ENCODE results near the gene USP12.
"Not testable (repeated sequence)": the region's sequence is repeated elsewhere in the genome, so short reads cannot be mapped to it uniquely, and the experiment has no call there.

USP12 gene

DNA sequence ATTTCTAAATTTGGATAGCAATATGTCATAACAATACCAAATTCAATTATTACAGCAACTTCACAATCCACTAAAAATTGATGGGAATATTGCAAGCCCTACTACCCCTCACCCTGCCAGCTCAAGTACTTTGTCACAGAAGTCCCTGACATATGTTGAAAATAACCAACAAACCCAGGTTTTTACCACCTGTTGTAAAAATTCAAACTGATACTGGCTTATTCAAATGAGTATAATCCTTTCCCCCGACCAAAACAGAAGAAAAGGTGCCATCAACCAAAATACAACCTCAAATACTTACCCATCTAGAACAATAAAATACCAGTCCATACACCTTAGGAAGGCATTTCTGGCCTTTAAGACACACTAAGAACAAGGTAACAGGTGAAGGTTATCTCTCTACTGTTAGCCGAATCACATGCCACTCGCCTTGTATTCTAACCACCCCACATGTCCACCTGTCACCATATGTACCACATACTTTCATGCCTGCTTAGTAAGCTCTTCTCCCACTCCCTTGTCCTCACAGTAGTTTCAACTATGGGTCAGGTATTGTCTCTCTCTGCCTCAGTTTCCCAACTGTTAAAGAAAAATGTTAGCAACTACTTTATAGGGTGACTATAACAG lies 53.1 kb downstream of the USP12 start:
- no peak for DNase-seq

- no peak for DNase-seq
Observed at GRCh38 chr13:27117952-27118351, 53.7 kb downstream of the USP12 start.

- no peak for DNase-seq
Observed at GRCh38 chr13:27117158-27117557, 54.5 kb downstream of the USP12 start.

DNA sequence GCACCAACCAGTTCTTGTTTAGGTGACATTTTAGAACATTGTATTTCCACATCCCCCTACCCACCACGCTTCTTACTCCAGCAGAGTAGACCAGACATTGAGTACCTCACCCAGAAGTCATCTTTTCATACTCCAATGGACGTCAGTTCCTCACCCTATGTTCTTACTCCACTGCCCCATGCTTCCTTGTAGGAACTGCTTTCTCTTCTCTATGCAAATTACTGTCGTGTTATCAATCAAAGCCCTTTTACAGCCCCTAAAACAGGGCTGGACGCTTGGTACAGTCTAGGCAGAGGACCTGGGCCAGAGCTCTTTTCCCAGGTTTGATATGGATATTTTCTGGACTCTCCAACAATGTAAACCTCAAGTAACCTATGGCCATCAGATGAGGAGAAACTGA lies 58.2 kb downstream of the USP12 start:
- no peak for DNase-seq

DNA sequence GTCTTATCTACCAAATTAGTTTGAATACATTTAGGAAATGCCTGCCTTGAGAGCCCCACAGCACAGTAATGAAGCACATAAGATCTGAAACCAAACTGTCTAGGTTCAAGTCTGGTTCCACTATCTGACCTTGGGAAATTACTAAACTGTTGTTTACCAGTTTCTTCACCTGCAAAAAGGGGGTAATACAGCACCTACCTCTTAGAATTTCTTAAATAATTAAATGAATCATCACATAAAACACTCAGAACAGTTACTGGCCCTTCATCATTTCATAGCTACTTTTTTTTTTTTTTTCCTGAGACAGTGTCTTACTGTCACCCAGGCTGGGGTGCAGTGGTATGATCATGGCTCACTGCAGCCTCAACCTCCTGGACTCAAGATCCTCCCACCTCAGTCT lies 59.6 kb downstream of the USP12 start:
- DNase-seq, result no peak

GRCh38 chr13:27110056-27110746 lies 61.4 kb downstream of the USP12 start:
- DNase-seq, result no peak

DNA sequence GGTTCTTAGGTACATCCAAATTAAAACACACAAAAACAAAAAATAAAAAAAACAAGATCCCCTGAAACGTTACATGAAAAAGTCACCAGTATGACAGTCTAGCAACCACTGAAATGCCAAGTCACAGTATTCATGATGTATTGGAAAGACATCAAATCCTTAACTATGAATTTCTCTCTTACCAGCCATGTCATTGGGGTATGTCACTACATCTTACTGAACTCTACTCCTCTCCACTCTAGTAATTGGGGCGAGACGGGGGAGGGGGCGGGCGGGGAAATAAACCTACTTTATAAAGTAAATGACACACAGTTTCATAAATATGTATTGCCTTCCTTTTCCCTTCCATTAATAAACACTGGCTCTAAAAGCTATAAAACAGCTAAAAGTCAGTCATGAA lies 65.5 kb downstream of the USP12 start:
- DNase-seq, result no peak

- DNase-seq, result no peak
Observed at GRCh38 chr13:27104606-27105005, 67.0 kb downstream of the USP12 start.

- no peak for DNase-seq
Observed at GRCh38 chr13:27101847-27102246, 69.8 kb downstream of the USP12 start.

- DNase-seq, result no peak
Observed at GRCh38 chr13:27101289-27101688, 70.3 kb downstream of the USP12 start.

- DNase-seq, result no peak
Observed at GRCh38 chr13:27097691-27098090, 73.9 kb downstream of the USP12 start.

DNA sequence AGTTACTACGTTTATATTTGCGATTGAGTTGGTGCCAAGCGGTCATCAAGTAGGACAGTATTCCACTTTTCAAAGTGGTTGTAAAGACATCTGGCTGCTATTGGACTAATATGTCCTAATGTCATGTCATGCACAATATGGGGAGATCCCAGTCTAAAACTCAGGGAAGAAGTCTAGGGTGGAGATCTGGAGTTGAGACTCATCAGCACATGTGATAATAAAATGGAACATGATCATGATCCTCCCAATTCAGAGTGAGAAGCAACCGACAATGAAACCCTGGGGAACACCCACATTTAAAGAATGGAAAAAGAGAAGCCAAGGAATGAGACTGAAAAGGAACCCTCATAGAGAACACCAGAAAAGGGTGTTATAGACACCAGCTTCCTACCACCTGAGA lies 80.2 kb downstream of the USP12 start:
- no peak for DNase-seq

DNA sequence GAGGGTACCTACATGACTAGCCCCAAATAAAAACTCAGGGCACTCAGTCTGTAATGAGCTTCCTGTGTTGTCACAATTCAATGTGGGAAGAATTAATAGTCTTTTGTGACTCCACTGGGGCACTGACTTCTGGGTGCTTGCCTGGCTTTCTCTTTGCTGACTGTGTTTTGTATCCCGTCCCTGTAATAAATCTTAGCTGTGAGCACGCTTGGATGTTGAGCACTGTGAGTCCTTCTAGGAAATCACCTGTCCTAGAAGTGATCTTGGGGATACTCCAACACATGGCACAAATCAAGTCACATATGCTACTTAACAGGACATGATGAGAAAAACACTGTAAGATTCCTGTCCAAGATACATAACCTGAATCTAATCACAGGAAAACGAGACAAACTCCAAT lies 83.0 kb downstream of the USP12 start:
- no peak for DNase-seq

- no peak for DNase-seq
Observed at GRCh38 chr13:27086599-27087265, 84.9 kb downstream of the USP12 start.

DNA sequence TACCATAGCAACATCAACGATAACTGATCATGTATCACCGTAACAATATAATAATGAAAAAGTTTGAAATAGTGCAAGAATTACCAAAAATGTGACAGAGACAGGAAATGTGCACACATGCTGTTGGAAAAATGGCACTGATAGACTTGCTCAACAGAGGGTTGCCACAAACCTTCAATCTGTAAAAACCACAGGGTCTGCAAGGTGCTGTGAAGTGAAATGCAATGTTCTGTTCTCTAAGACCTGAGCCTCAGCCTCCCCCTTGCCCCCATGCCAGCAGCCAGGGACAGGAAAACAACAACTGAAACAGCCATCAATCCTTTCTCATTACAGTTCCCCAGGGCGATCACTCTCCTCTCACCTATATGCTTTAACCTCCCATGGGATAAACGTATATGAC lies 88.4 kb downstream of the USP12 start:
- DNase-seq, result no peak

DNA sequence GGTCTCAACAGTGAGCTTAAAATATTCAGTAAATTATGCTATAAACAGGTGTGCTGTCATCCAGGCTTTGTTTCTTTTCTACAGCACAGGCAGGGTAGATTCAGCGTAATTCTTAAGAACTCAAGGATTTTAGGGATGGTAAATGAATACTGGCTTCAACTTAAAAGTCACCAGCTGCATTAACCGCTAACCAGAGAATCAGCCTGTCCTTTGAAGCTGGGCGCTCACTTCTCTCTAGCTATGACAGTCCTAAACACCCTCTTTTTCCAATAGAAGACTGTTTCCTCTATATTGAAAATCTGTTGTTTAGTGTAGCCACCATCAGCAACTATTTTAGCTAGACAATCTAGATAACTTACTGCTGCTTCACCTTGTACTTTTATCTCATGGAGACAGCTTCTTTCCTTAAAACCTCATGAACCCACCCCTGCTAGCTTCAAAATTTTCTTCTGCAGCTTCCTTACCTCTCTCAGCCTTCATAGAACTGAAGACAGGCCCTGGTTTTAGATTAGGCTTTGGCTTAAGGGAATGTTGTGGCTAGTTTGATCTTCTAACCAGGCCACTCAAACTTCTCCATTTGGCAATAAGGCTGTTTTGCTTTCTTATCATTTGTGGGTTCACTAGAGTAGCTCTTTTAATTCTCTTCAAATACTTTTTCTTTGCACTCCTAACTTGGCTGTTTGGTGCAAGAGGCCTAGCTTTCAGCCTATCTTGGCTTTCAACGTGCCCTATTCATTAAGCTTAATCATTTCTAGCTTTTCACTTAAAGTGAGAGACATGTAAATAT lies 89.5 kb downstream of the USP12 start:
- no peak for DNase-seq

DNA sequence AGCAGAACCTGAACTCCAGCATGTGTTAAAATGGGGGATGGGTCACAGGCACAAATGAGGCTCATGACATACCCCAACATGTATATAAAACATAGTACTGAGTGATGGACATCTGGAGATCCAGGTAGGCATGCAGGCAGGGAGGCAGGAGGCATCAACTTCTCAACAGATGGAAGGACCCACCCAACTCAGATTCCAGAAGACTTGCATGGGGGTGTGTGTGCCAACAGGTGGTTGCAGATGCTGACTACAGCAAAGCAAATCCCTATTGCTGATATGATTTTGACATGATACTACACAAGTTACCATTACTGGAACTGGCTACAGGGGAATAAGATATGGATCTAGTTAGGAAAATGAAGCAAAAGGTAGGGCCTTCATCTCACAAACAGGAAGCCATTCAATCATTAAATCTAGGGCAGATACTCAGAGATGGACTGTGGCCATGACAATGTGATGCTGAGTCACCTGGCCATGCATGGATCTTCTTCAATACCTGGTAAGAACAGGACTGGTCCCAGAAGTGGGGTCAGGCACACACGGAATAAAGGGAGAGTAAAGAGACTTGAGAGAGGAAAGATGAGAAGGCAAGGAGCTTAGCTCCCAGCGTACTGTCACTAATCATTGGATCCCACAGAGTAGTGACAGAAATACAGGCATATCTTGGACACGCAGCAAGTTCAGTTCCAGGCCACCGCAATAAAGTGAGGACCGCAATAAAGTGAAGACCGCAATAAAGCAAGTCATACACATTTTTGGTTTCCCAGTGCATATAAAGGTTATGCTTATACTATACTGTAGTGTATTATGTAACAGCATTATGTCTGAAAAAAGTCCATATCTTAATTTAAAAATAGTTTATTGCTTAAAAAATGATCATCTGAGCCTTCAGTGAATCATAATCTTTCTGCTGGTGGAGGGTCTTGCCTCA lies 91.3 kb downstream of the USP12 start:
- DNase-seq, result no peak

GRCh38 chr13:27079421-27079958 lies 92.1 kb downstream of the USP12 start:
- no peak for DNase-seq

DNA sequence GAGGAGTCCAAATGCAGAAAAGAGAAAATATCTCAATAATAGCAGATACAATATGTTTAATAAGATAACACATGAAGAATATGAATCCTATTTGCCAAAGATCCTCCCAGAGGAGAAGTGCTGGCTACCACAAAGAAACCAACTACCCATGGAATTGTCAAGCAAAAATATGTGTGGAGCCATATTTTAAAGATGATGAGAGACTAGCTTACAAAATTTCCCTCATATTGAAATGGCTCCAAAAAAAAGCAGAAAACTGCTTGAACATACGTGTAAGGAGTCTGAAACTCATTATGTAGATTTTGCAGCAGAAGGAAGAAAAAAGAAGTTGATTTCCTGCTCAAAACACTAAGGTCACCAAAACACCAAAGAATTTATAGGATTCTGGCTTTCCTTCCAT lies 94.2 kb downstream of the USP12 start:
- DNase-seq, result no peak

DNA sequence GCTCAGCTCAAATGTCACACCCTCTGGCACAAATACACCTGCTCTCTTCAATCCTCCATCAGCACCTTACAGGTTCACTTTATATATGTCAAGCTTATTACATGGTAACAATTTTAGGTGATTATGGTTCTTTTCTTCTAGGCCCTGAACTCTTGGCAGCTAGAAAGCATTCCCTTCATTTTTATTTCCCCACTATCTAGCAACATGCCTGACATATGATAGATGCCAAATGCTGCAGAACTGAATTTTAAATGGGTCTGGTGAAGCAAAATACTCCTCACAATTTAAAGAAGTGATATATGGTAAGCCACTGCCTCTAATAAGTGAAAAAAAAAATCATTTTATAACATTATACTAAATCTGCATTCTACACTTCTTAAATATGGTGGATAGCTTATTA lies 95.2 kb downstream of the USP12 start:
- DNase-seq, result no peak

DNA sequence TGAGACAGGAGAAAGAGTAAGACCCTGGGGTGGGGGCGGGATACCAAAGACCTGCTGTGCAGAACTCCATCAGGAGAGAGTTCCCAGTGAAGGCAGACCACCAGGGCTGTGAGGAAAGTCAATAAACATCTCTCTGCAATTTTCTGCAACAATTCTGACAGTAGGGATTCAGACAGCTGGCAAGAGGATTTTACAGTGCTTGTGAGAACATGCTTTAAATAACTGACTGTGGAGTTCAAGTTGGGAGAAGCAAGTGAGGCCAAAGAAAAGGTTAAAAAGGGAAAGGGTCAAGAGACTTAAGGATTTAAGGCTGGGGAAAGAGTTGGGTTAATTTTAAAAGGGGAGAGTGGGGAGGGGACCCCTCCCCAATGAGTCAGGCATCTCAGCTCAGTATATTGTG lies 98.4 kb downstream of the USP12 start:
- DNase-seq, result no peak

- not testable (repeated sequence) for DNase-seq
Observed at GRCh38 chr13:27066123-27066522, 105.5 kb downstream of the USP12 start.

Data from activated CD4-positive, alpha-beta T cell treated with anti-CD3 and anti-CD28 coated beads for 48 hours (primary cell).